Thoracic aorta (tissue), 2 donors: ENCODE results near the gene GPC5. TPM values are rescaled to one million over a fixed set of nuclear protein-coding genes. Genes with fewer than 3 reads are reported as not detected.

Experiments
- ATAC-seq: fragments of 150-250 bp; one replicate; pipeline ENCODE4 v1.8.0; 2017; ENCODE audit warnings: low read depth; ENCODE audit not compliant: insufficient number of reproducible peaks, low FRiP score
- DNase-seq: peaks from one replicate; pipeline ENCODE4 v3.0.0-alpha.2; 2020; ENCODE audit warnings: low spot score
- H3K27ac ChIP-seq, 2 donors: fragments of 200-600 bp; sonication (generic); 1 replicate in 1 of 2; 2 replicates in 1 of 2; pipeline ENCODE4 v1.5.1; 2016; ENCODE audit warnings: mild to moderate bottlenecking in 2 of 2, moderate library complexity in 2 of 2
- H3K27me3 ChIP-seq: fragments of 200-600 bp; sonication (generic); replicated peaks from 2 replicates; pipeline ENCODE4 v1.6.0; 2016; ENCODE audit warnings: mild to moderate bottlenecking; ENCODE audit not compliant: insufficient read depth
- H3K36me3 ChIP-seq: fragments of 200-600 bp; sonication (generic); one replicate; pipeline ENCODE4 v1.5.1; 2016
- H3K4me1 ChIP-seq, 2 donors: fragments of 200-600 bp; sonication (generic); 1 replicate in 1 of 2; 2 replicates in 1 of 2; pipeline versions ENCODE4 v1.5.1 to v1.6.0; 2016; ENCODE audit warnings: low read depth in 2 of 2, mild to moderate bottlenecking in 1 of 2; ENCODE audit not compliant: control insufficient read depth in 1 of 2
- H3K4me3 ChIP-seq: fragments of 200-600 bp; sonication (generic); 2 replicates; pipeline ENCODE4 v1.5.1; 2016; ENCODE audit warnings: mild to moderate bottlenecking
- H3K9me3 ChIP-seq: fragments of 200-600 bp; sonication (generic); 2 replicates; pipeline ENCODE4 v1.5.1; 2016
- total RNA-seq, 2 donors: library from RNA; depleted of rRNA; stranded (reverse); fragments of >200 nt; gene quantifications; one replicate each; pipeline versions ENCODE4 v1.1.0 to v1.2.3, GENCODE V29; 2016
- TF ChIP-seq, protein P1 (sequence below): fragments of 200-600 bp; sonication (generic); IDR thresholded peaks from one replicate; pipeline ENCODE4 v1.5.1; 2019; ENCODE audit warnings: antibody characterized with exemption

The GPC5 gene
- total RNA-seq, 2 donors from 2014 or later = 3.3 TPM; not detected in 1

DNA sequence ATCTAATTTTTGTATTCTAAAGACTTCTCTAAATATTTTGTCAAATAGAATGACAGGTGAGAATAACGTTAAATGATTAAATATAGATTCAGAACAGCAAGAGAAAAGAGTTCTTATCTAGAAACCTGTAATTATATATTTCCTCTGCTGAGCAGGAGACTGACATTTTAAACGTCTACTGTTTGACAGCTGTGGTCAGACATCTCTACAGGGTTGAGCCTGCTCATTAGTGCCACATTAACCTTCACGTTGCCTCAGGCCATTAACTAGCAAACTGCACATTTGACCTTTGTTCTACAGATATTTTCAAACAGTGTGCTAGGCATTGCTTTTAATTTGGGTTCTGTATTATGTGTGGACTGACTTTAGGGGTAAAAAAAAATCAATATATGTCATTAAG is 347.5 kb downstream of the GPC5 start:
- Histone ChIP-seq H3K27ac (no peak overlapping the region), H3K4me3 (no peak overlapping the region), H3K27me3 (no peaks in the 10 kb centered on the region), H3K9me3 (no peaks in the 10 kb centered on the region), H3K4me1 (no peaks in the 10 kb centered on the region), H3K36me3 (no peaks in the 10 kb centered on the region)
- DNase-seq = no peak
- no peak for ATAC-seq
- TF ChIP-seq, protein P1, sequence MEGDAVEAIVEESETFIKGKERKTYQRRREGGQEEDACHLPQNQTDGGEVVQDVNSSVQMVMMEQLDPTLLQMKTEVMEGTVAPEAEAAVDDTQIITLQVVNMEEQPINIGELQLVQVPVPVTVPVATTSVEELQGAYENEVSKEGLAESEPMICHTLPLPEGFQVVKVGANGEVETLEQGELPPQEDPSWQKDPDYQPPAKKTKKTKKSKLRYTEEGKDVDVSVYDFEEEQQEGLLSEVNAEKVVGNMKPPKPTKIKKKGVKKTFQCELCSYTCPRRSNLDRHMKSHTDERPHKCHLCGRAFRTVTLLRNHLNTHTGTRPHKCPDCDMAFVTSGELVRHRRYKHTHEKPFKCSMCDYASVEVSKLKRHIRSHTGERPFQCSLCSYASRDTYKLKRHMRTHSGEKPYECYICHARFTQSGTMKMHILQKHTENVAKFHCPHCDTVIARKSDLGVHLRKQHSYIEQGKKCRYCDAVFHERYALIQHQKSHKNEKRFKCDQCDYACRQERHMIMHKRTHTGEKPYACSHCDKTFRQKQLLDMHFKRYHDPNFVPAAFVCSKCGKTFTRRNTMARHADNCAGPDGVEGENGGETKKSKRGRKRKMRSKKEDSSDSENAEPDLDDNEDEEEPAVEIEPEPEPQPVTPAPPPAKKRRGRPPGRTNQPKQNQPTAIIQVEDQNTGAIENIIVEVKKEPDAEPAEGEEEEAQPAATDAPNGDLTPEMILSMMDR = no peak

- DNase-seq (no peak), ATAC-seq (no peak)
- TF ChIP-seq, protein P1 = no peak
- H3K27me3 ChIP-seq = no peaks in the 10 kb centered on the region
- H3K4me1 ChIP-seq = no peaks in the 10 kb centered on the region
- no peaks in the 10 kb centered on the region for H3K9me3 ChIP-seq
- H3K36me3 ChIP-seq = no peaks in the 10 kb centered on the region
- H3K4me3 ChIP-seq = no peak overlapping the region
- H3K27ac ChIP-seq = no peak overlapping the region
These were observed 348.8 kb downstream of the GPC5 start for GRCh38 chr13:91747186-91747585.

- no peak overlapping the region for H3K4me3 ChIP-seq
- ATAC-seq = no peak
- TF ChIP-seq, protein P1 = no peak
- no peaks in the 10 kb centered on the region for H3K9me3 ChIP-seq
- H3K36me3 ChIP-seq = no peaks in the 10 kb centered on the region
- H3K27ac ChIP-seq = no peak overlapping the region
- no peaks in the 10 kb centered on the region for H3K4me1 ChIP-seq
- H3K27me3 ChIP-seq = no peaks in the 10 kb centered on the region
- no peak for DNase-seq
These were observed 350.1 kb downstream of the GPC5 start for GRCh38 chr13:91748416-91749089.

DNA sequence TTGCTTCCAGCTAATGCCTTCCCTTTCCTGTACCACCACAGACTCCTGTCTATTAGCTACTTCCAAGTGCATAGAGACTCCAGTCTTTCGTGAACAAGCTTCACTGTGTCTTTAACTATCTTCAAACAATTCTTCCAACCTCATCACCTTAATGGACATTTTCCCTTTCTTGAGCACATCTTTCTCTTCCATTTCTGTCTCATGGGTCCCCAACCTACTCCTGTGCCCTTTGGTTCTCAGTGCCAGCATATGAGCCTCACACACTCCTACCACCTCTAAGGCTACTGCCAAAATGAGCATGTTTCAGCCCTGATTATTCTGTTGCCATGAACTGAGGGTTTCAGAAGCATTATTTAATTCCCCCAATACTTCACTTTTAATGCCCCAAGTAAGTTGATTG is 360.3 kb downstream of the GPC5 start:
- Histone ChIP-seq H3K27me3 (no peaks in the 10 kb centered on the region), H3K36me3 (no peaks in the 10 kb centered on the region), H3K4me3 (no peak overlapping the region), H3K27ac (no peak overlapping the region), H3K4me1 (no peaks in the 10 kb centered on the region), H3K9me3 (no peaks in the 10 kb centered on the region)
- TF ChIP-seq, protein P1 = no peak
- no peak for DNase-seq
- no peak for ATAC-seq

- Histone ChIP-seq H3K27ac (no peak overlapping the region), H3K9me3 (no peaks in the 10 kb centered on the region), H3K4me3 (no peak overlapping the region), H3K36me3 (no peaks in the 10 kb centered on the region), H3K4me1 (no peaks in the 10 kb centered on the region), H3K27me3 (no peaks in the 10 kb centered on the region)
- no peak for ATAC-seq
- DNase-seq = no peak
- TF ChIP-seq, protein P1 = no peak
These were observed 364.5 kb downstream of the GPC5 start for GRCh38 chr13:91762957-91763356.
